GM19468 (cell line): ENCODE results near the gene FERMT3.

Source experiments
- ATAC-seq: cut with Tn5 transposase; IDR thresholded peaks from one replicate; pipeline ENCODE4 v1.9.1; 2021; ENCODE audit warnings: mild to moderate bottlenecking, moderate library complexity, moderate number of reproducible peaks; ENCODE audit not compliant: unreplicated experiment; ENCODE audit errors: extremely low read depth

The FERMT3 gene

GRCh38 chr11:64218628-64219353, 12.3 kb downstream of the FERMT3 start:
- ATAC-seq, result no peak

- no peak for ATAC-seq
Measured at GRCh38 chr11:64219354-64219684, 12.8 kb downstream of the FERMT3 start.

GRCh38 chr11:64219755-64220154, 13.2 kb downstream of the FERMT3 start:
- no peak for ATAC-seq

- ATAC-seq, result no peak
Measured at GRCh38 chr11:64220271-64220670, 13.8 kb downstream of the FERMT3 start.

GRCh38 chr11:64220798-64221197, 14.3 kb downstream of the FERMT3 start:
- ATAC-seq, result no peak

- no peak for ATAC-seq
Measured at GRCh38 chr11:64222651-64223000, 16.1 kb downstream of the FERMT3 start.

GRCh38 chr11:64223001-64223651, 16.6 kb downstream of the FERMT3 start:
- ATAC-seq, result no peak

GRCh38 chr11:64224151-64224890, 17.8 kb downstream of the FERMT3 start:
- no peak for ATAC-seq

GRCh38 chr11:64224891-64225607, 18.5 kb downstream of the FERMT3 start:
- no peak for ATAC-seq

GRCh38 chr11:64225608-64226506, 19.3 kb downstream of the FERMT3 start, which contains the start of the genes NUDT22 and TRPT1:
NUDT22 (plus strand) TSS chr11:64226274; CDS start chr11:64226653, 379 bp downstream.
TRPT1 (minus strand) TSS chr11:64226186; CDS start chr11:64225860, 326 bp downstream.
- no peak for ATAC-seq

- no peak for ATAC-seq
Measured at GRCh38 chr11:64226507-64227051, 20.1 kb downstream of the FERMT3 start.

GRCh38 chr11:64227405-64227956, 21.0 kb downstream of the FERMT3 start:
- ATAC-seq, result no peak

- no peak for ATAC-seq
Measured at GRCh38 chr11:64229090-64229743, 22.7 kb downstream of the FERMT3 start.

GRCh38 chr11:64229744-64230170, 23.2 kb downstream of the FERMT3 start:
- ATAC-seq, result no peak

- ATAC-seq, result peak; percentile 15
Measured at GRCh38 chr11:64230171-64230984, 23.9 kb downstream of the FERMT3 start, which contains the start of gene DNAJC4. DNAJC4 (plus strand) TSS chr11:64230548; CDS start chr11:64230855, 307 bp downstream.

- ATAC-seq, result no peak
Measured at GRCh38 chr11:64230985-64231365, 24.5 kb downstream of the FERMT3 start.

GRCh38 chr11:64231546-64231945, 25.0 kb downstream of the FERMT3 start:
- ATAC-seq, result no peak
